ENCODE measurements around the gene SORBS1.
A peak's percentile ranks its signal among the peaks of the same experiment; 100 is the strongest.

GRCh38 chr10:95474228-95475002 lies 86.8 kb downstream of the SORBS1 start:
- TF ChIP-seq CTCF (IDR thresholded peaks at IDR 0.05) = peak in 2 of 5 experiments; percentile 20 to 35
- peak; percentile 70 to 87 (median 86) for TF ChIP-seq POLR2AphosphoS5 (IDR thresholded peaks at IDR 0.05)
